ENCODE measurements around the gene PNLDC1.
"Not testable (repeated sequence)": the region's sequence is repeated elsewhere in the genome, so short reads cannot be mapped to it uniquely, and the experiment has no call there.

PNLDC1 gene

GRCh38 chr6:159836718-159837490 lies 36.8 kb downstream of the PNLDC1 start:
- FAIRE-seq (no peak), DNase-seq (ENCODE audit: insufficient read length) (no peak)
- no peak for TF ChIP-seq TAF1 (IDR thresholded peaks at IDR 0.05; ENCODE audit: borderline replicate concordance, low read depth, low read length)
- TF ChIP-seq POLR2A (IDR thresholded peaks at IDR 0.05; ENCODE audit: low read depth, low read length) = no peak
- TF ChIP-seq POLR2AphosphoS5 (IDR thresholded peaks at IDR 0.05; ENCODE audit: low read depth, low read length) = no peak

- no peak for TF ChIP-seq TAF1 (IDR thresholded peaks at IDR 0.05; ENCODE audit: borderline replicate concordance, low read depth, low read length)
- no peak for TF ChIP-seq POLR2A (IDR thresholded peaks at IDR 0.05; ENCODE audit: low read depth, low read length)
- TF ChIP-seq POLR2AphosphoS5 (IDR thresholded peaks at IDR 0.05; ENCODE audit: low read depth, low read length) = no peak
- no peak for FAIRE-seq
- no peak for DNase-seq (ENCODE audit: insufficient read length)
Measured at GRCh38 chr6:159837511-159837910, 37.4 kb downstream of the PNLDC1 start.

- TF ChIP-seq POLR2A (IDR thresholded peaks at IDR 0.05; ENCODE audit: low read depth, low read length) (no peak), TAF1 (IDR thresholded peaks at IDR 0.05; ENCODE audit: borderline replicate concordance, low read depth, low read length) (no peak), POLR2AphosphoS5 (IDR thresholded peaks at IDR 0.05; ENCODE audit: low read depth, low read length) (no peak)
- FAIRE-seq (no peak), DNase-seq (ENCODE audit: insufficient read length) (no peak)
Measured at GRCh38 chr6:159838020-159838744, 38.1 kb downstream of the PNLDC1 start.

GRCh38 chr6:159842035-159842434 lies 42.0 kb downstream of the PNLDC1 start:
- DNase-seq (ENCODE audit: insufficient read length) (no peak), FAIRE-seq (no peak)
- TF ChIP-seq POLR2AphosphoS5 (IDR thresholded peaks at IDR 0.05; ENCODE audit: low read depth, low read length) (no peak), POLR2A (IDR thresholded peaks at IDR 0.05; ENCODE audit: low read depth, low read length) (no peak), TAF1 (IDR thresholded peaks at IDR 0.05; ENCODE audit: borderline replicate concordance, low read depth, low read length) (no peak)

GRCh38 chr6:159844737-159845645 lies 44.9 kb downstream of the PNLDC1 start:
- TF ChIP-seq TAF1 (IDR thresholded peaks at IDR 0.05; ENCODE audit: borderline replicate concordance, low read depth, low read length) (no peak), POLR2A (IDR thresholded peaks at IDR 0.05; ENCODE audit: low read depth, low read length) (no peak), POLR2AphosphoS5 (IDR thresholded peaks at IDR 0.05; ENCODE audit: low read depth, low read length) (no peak)
- DNase-seq (ENCODE audit: insufficient read length) (no peak), FAIRE-seq (no peak)

GRCh38 chr6:159848552-159848951 lies 48.5 kb downstream of the PNLDC1 start:
- FAIRE-seq; DNase-seq (ENCODE audit: insufficient read length): not testable (repeated sequence)

- DNase-seq (ENCODE audit: insufficient read length); FAIRE-seq: not testable (repeated sequence)
Measured at GRCh38 chr6:159849851-159850250, 49.8 kb downstream of the PNLDC1 start.

- DNase-seq (ENCODE audit: insufficient read length) (no peak), FAIRE-seq (no peak)
- TF ChIP-seq TAF1 (IDR thresholded peaks at IDR 0.05; ENCODE audit: borderline replicate concordance, low read depth, low read length) = no peak
- TF ChIP-seq POLR2AphosphoS5 (IDR thresholded peaks at IDR 0.05; ENCODE audit: low read depth, low read length) = no peak
- no peak for TF ChIP-seq POLR2A (IDR thresholded peaks at IDR 0.05; ENCODE audit: low read depth, low read length)
Measured at GRCh38 chr6:159852877-159853276, 52.8 kb downstream of the PNLDC1 start.

GRCh38 chr6:159853754-159854153 lies 53.7 kb downstream of the PNLDC1 start:
- FAIRE-seq (no peak), DNase-seq (ENCODE audit: insufficient read length) (no peak)
- TF ChIP-seq TAF1 (IDR thresholded peaks at IDR 0.05; ENCODE audit: borderline replicate concordance, low read depth, low read length) (no peak), POLR2AphosphoS5 (IDR thresholded peaks at IDR 0.05; ENCODE audit: low read depth, low read length) (no peak), POLR2A (IDR thresholded peaks at IDR 0.05; ENCODE audit: low read depth, low read length) (no peak)

GRCh38 chr6:159854959-159855358 lies 54.9 kb downstream of the PNLDC1 start:
- TF ChIP-seq TAF1 (IDR thresholded peaks at IDR 0.05; ENCODE audit: borderline replicate concordance, low read depth, low read length) = no peak
- no peak for TF ChIP-seq POLR2AphosphoS5 (IDR thresholded peaks at IDR 0.05; ENCODE audit: low read depth, low read length)
- TF ChIP-seq POLR2A (IDR thresholded peaks at IDR 0.05; ENCODE audit: low read depth, low read length) = no peak
- FAIRE-seq (no peak), DNase-seq (ENCODE audit: insufficient read length) (no peak)

GRCh38 chr6:159858259-159858658 lies 58.2 kb downstream of the PNLDC1 start:
- TF ChIP-seq POLR2A (IDR thresholded peaks at IDR 0.05; ENCODE audit: low read depth, low read length) (no peak), TAF1 (IDR thresholded peaks at IDR 0.05; ENCODE audit: borderline replicate concordance, low read depth, low read length) (no peak), POLR2AphosphoS5 (IDR thresholded peaks at IDR 0.05; ENCODE audit: low read depth, low read length) (no peak)
- FAIRE-seq (no peak), DNase-seq (ENCODE audit: insufficient read length) (no peak)
